Body of pancreas (tissue), 4 donors: ENCODE data around the gene PPP1R3C.

ENCODE experiments used
- CTCF ChIP-seq, 7 experiments: fragments of 450-650 bp in 4 of 7; fragments of 200-600 bp in 3 of 7; sonication (generic) in 3 of 7; IDR thresholded peaks; one replicate each; pipeline ENCODE4 v1.5.1; 2016 to 2019; ENCODE audit warnings: antibody characterized with exemption in 7 of 7
- POLR2A ChIP-seq, 3 donors: fragments of 450-650 bp; IDR thresholded peaks; one replicate each; pipeline ENCODE4 v1.6.1; 2016; ENCODE audit warnings: antibody characterized with exemption in 3 of 3, mild to moderate bottlenecking in 2 of 3

- no peak for TF ChIP-seq CTCF (IDR thresholded peaks at IDR 0.05)
- no peak for TF ChIP-seq POLR2A (IDR thresholded peaks at IDR 0.05)
Measured at GRCh38 chr10:91610919-91611318, 22.0 kb downstream of the PPP1R3C start.
